Measurements from ENCODE around the gene ECHDC1. TPM values are rescaled to one million over a fixed set of nuclear protein-coding genes. Genes with fewer than 3 reads are reported as not detected.
"Not testable (repeated sequence)": the region's sequence is repeated elsewhere in the genome, so short reads cannot be mapped to it uniquely, and the experiment has no call there.

The ECHDC1 gene
- total RNA-seq, 1 experiment from 2014 or later: 21.8 TPM

DNA sequence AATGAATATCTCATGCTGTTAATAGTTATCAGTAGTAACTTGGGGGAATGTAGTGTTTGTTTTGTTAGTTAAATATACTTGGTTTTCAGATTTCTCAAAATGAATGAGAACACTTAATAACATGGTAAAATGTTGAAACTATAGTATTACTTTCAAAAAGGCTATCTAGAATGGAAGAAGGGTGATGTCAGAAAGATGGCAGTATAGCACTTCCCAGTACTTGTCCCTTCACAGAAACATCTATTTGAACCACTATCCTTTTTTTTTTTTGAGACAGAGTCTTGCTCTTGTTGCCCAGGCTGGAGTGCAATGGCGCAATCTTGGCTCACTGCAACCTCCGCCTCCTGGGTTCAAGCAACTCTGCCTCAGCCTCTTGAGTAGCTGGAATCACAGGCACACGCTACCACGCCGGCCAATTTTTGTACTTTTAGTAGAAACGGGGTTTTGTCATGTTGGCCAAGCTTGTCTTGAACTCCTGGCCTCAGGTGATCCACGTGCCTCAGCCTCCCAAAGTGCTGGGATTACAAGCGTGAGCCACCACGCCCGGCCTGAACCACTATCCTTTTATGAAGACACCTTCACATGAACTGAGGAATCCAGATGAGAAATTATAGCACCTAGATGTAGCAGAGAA, 4.7 kb upstream of the ECHDC1 start:
- Histone ChIP-seq H3K27me3 (no peaks in the 10 kb centered on the region), H3K9me3 (peaks cover 2% of the 10 kb centered on the region; the same call in 1 of the 2 replicates), H3K4me3 (no peak overlapping the region), H3K36me3 (peaks cover 3% of the 10 kb centered on the region; the same call in 1 of the 2 replicates)
- no peak for DNase-seq

DNA sequence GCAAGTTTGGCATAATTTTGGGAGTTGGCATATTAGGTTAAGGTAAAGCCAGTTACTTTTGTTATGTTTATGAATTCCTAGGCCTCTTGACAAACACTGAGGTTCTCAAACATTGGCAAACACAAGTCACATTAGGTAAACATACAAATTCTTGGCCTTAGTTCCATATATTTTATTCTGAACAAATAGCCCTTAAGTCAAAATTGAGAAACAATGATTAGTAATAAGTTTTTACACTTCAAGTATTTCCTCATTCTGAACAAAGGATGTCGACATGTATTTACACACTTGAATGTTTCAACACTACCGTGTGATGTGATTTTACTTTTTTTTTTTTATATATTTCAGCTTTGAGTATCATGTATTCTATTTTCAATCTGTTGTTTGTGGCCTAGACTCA, 3.8 kb upstream of the ECHDC1 start:
- DNase-seq: no peak
- Histone ChIP-seq H3K9me3 (no peaks in the 10 kb centered on the region), H3K36me3 (peaks cover 3% of the 10 kb centered on the region; the same call in 1 of the 2 replicates), H3K4me3 (no peak overlapping the region), H3K27me3 (no peaks in the 10 kb centered on the region)

DNA sequence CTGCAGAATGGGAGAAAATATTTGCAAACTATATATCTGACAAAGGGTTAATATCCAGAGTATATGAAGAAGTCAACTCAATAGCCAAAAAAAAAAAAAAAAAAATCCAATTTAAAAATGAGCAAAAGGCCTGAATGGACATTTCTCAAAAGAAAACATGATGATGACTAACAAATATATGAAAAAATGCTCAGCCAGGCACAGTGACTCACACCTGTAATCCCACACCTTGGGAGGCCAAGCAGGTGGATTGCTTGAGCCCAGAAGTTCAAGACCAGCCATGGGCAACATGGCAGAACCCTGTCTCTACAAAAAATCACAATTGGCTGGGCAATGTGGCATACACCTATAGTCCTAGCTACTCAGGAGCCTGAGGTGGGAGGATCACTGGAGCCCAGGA, 2.1 kb upstream of the ECHDC1 start:
- H3K36me3 ChIP-seq: peaks cover 5% of the 10 kb centered on the region; the same call in 1 of the 2 replicates
- no peak overlapping the region for H3K4me3 ChIP-seq
- no peak for DNase-seq
- no peaks in the 10 kb centered on the region for H3K9me3 ChIP-seq
- no peaks in the 10 kb centered on the region for H3K27me3 ChIP-seq

DNA sequence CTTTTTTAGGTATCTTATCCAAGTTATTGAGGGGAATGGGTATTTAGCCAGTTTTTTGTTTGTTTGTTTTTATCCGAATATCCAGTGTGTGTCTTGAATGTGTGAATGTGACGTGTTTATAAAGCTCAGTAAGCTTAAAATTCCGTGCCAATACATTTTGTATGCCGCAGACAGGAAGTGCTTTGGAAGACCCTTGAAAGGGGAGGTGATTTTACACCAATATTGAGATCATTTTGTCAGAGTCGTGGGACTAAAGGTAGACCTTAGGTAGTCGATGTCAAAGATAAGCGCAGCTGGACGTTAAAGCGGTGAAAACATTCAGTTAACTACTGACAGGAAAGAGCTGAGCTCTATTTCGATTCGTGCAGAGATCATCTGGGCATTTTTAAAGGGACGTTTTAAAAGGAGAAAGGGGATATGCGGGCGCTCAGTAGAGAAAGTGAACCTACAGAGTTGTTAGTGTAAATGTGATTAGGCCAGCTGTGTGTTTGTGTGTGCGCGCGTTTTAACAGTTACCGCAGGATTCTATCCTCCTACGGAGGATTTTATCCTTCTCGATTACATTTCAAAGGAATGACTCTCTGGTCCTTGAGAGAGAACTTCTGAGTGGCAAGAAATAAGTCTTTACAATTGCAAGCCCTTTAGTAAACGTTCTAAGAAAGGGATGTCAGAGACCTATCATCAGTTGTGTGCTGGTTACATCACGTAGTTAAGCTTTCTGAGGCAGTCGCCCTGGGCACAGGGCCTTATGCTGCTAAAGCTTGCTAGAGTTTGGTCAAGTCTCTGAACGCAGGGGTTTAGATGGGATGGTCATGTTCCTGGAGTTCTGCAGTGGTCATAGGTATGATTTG, 625 bp upstream of the ECHDC1 start:
- H3K36me3 ChIP-seq: peaks cover 5% of the 10 kb centered on the region; the same call in 1 of the 2 replicates
- DNase-seq: peak; percentile 9
- H3K9me3 ChIP-seq: no peaks in the 10 kb centered on the region

DNA sequence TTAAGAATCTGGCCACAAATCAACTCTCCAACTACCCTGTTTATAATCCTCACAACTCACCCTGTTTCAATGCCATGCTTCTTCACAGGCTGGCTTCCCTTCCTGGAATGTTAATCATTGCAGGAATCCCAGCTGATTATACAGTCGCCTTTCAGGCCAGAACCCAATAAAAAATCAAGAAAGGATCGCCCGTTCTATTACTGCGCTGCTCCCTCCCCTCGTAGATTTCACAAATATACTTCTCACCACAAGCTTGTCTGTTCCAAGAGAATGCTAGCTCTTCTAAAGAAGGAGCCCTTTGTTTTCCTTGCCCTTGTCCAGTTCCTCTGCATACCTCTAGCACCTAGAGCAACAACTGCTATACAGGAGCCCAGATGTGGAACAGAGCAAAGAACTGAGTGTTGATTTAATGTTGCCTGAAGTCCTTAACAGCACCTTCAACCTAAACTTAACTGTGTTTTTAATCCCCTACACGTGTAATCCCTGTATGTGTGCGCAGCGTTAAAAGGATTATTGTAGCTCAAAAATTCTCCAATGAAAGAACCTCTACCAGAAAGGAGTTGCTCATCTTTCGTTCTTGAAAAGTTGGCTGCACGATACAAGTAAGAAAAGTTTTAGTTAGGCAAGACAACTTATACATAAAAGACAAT, 988 bp downstream of the ECHDC1 start:
- peak; percentile 7 for DNase-seq
- Histone ChIP-seq H3K4me3 (peak overlapping the region; percentile 83), H3K27me3 (no peaks in the 10 kb centered on the region), H3K36me3 (peaks cover 8% of the 10 kb centered on the region; the same call in 1 of the 2 replicates), H3K9me3 (no peaks in the 10 kb centered on the region)

More for the DNA sequence above, 625 bp upstream of the ECHDC1 start:
- Histone ChIP-seq H3K4me3 (peak overlapping the region; percentile 83), H3K27me3 (no peaks in the 10 kb centered on the region)

DNA sequence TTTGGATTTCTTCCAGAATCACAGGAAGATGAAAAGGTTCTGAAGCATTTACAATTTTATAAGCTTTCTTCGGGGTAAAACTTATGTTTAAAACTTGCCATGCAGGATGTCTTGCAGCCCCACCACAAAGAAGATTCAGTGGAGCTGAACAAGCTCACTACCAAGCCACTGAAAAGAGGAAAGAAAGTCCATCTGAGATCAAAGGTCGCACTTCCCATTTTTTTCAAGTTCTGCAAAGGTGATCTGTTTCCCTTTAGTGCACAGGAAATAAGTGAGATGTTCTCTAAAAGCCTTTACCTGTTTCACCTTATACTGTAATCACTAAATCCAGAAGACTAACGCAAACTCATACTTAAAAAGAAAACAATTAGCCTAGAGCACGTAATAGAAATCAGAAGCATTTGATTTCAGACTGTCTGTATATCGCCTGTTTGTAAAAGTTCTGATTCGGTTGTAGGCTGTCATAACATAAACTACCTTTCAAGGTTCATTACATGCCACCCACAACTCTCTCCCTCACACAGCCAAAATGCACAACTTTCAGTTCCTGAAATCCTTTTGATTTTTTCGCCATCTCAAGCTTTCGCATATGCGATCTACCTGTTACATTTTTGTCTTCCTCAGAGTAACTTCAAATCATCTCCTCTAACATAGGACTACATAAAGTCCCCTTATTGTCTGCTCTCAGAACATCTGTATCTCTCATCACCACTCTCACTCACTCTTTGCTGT, 1.8 kb downstream of the ECHDC1 start:
- no peak for DNase-seq
- peaks cover 8% of the 10 kb centered on the region; the same call in 1 of the 2 replicates for H3K36me3 ChIP-seq
- no peaks in the 10 kb centered on the region for H3K27me3 ChIP-seq
- peak overlapping the region; percentile 83 for H3K4me3 ChIP-seq
- no peaks in the 10 kb centered on the region for H3K9me3 ChIP-seq

DNA sequence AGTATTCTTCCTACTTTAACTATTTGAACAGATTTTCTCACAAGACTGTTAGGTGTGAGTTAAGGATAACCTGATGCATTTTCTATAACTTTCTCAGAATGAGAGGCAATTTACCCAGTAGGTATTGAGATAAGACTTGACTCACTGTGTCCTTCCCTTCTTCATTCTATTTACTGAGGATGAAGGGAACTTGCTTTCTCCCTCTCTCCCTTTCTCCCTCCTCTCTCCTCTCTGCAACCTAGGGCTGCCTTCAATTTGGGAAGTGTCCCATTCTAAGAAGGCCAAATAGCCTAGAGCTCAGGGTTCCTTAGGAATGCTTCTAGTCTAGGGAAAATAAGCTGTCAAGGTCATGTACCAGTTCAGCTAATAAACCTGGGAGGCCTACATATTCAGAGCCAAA, 3.2 kb downstream of the ECHDC1 start:
- DNase-seq: no peak
- Histone ChIP-seq H3K9me3 (no peaks in the 10 kb centered on the region), H3K27me3 (no peaks in the 10 kb centered on the region)

DNA sequence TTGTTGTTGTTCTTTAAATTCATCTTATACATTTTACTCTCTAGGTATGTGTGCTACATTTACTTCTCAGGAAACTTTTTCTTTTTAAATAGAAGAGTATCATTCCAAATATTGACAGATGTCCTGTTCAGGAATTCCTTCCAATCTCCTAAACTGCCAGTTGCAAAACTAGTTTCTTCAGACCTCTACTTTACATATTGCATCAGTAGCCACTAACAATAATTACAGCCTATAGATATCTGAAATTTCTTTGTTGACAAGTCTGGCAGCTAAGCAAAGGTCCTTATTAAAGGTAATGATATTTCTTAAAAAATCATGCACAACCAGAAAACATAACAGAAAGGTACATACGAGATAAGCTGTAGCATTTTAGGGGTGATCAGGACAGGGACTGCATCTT, 4.5 kb downstream of the ECHDC1 start:
- peaks cover 11% of the 10 kb centered on the region for H3K36me3 ChIP-seq
- no peaks in the 10 kb centered on the region for H3K9me3 ChIP-seq
- H3K4me3 ChIP-seq: no peak overlapping the region
- H3K27me3 ChIP-seq: no peaks in the 10 kb centered on the region
- no peak for DNase-seq

More for the DNA sequence above, 3.2 kb downstream of the ECHDC1 start:
- peaks cover 11% of the 10 kb centered on the region for H3K36me3 ChIP-seq
- H3K4me3 ChIP-seq: no peak overlapping the region

DNA sequence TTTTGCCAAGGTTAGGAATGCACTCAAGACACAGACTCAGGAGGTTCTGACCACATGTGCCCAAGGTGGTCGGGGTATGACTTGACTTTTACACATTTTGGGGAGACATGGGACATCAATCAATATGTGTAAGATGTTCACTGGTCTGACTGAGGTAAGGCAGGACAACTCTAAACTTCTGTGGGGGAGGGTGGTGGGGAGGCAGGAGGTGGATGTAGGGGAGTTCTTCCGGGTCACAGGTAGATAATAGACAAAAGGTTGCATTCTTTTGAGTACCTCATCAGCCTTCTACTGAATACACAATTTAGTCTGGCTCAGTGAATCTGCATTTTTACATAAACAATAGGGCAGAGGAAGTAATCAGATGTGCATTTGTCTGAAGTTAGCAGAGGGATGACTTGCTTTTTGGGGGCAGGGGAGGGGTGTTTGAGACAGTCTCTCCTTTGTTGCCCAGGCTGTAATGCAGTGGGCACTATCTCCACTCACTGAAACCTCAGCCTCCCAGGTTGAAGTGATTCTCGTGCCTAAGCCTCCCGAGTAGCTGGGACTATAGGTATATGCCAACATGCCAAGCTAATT, 10.9 kb downstream of the ECHDC1 start:
- no peak for DNase-seq
- peaks cover 26% of the 10 kb centered on the region for H3K36me3 ChIP-seq
- H3K9me3 ChIP-seq: no peaks in the 10 kb centered on the region
- H3K4me3 ChIP-seq: no peak overlapping the region
- no peaks in the 10 kb centered on the region for H3K27me3 ChIP-seq

DNA sequence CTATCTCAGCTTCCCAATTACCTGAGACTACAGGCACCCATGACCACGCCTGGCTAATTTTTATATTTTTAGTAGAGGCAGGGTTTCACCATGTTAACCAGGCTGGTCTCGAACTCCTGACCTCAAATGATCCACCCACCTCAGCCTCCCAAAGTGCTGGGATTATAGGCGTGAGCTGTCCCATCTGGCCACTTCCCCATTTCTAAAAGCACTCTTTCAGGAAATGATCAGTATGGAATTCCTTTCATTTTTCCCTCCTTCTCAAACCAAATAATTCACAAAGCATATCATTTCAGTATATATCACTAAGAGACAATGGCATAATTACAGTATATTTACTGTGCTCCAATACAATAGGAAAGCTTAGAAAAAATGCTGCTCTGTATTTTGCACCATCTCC, 12.2 kb downstream of the ECHDC1 start:
- not testable (repeated sequence) for DNase-seq, H3K9me3 ChIP-seq, H3K27me3 ChIP-seq, H3K4me3 ChIP-seq
- peaks cover 34% of the 10 kb centered on the region for H3K36me3 ChIP-seq

DNA sequence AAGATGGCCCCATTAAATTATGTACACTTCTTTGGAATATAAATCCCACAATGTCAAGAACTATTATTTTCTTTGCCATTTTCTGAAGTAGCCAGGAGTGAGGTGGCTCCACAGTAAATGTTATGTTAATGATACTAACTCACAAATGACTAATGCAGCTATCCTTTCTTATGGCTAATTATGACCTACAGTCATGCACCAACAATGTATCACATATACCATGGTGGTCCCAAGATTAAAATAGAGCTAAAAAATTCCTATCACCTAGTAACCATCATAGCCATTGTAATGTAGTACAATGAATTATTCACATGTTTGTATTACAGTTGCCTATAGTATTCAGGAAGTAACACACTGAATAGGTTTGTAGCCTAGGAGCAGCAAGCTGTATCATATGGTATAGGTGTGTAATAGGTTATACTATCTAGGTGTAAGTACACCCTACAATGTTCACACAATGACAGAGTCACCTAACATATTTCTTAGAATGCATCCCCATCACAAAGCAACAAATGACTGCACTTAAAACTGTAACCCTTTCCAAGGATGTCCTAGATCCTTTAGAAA, 15.3 kb downstream of the ECHDC1 start:
- H3K36me3 ChIP-seq: peaks cover 54% of the 10 kb centered on the region
- no peaks in the 10 kb centered on the region for H3K9me3 ChIP-seq
- no peak for DNase-seq

DNA sequence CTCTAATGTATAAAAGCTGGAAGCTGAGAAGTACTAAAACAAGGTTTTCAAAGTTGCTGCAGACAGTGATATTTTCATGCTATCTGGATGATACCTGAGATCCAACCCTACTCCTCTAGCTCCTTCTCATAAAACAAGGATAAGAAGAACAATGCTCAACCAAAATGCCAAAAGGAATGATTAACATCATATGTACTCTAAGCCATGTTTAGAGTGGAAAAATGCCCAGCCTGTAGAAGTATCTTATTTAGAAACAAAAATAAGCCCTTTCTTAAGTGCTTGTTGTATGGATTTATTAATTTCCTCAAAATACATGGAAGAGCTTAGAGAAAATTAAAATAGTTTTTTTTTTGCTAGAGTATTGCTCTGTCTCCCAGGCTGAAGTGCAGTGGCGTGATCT, 23.7 kb downstream of the ECHDC1 start:
- H3K36me3 ChIP-seq: peaks cover 40% of the 10 kb centered on the region
- H3K4me3 ChIP-seq: no peak overlapping the region
- DNase-seq: no peak
- no peaks in the 10 kb centered on the region for H3K9me3 ChIP-seq
- no peaks in the 10 kb centered on the region for H3K27me3 ChIP-seq

More for the DNA sequence above, 15.3 kb downstream of the ECHDC1 start:
- no peaks in the 10 kb centered on the region for H3K27me3 ChIP-seq
- H3K4me3 ChIP-seq: no peak overlapping the region

DNA sequence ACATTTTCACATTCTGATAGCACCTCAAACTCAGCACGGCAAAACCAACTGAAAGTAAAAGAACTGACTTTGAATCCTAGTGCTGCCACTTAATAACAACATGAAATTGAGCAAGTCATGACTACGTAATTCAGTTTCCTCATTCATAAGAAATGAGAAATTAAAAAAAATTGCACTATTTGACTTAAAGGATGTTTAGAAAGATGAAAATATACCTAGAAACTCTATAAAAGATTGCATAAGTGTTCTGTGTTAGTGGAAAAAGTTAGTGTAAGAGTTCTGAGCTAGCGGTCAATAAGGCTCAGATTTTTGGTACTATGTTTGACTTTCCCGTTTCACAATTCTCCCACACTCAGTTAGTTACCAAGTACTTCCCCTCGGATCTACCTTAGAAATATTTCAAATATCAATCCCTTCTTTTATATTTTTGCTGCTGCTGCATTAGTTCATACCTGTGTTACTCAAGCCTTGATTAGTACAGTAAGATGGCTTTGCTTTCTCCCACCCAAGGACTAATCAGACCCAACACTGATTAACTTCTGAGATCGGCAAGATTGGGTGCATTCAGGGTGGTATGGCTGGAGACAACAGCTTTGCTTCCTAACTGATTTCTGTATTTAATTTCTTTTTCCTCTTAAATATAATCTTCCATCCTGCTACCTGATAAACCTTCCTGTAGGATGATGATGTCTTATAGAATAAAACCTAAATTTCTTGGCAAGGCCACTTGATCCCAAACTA, 25.9 kb downstream of the ECHDC1 start:
- Histone ChIP-seq H3K4me3 (no peak overlapping the region), H3K36me3 (peaks cover 44% of the 10 kb centered on the region), H3K9me3 (no peaks in the 10 kb centered on the region), H3K27me3 (no peaks in the 10 kb centered on the region)
- no peak for DNase-seq

DNA sequence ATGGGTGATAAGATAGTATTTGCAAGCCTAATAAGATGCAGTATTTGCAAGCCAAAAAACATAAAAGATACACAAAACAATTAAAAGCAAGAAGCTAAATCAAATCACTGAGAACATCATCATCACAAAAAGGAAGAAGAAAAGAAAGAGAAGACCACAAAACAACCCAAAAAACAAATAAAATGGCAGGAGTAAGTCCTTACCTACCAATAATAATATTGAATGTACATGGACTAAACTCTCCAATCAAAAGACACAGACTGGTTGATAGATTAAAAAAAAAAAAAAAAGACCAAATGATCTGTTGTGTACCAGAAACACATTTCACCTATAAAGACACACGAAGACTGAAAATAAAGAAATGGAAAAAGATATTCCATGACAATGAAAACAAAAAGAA, 37.7 kb downstream of the ECHDC1 start:
- no peaks in the 10 kb centered on the region for H3K27me3 ChIP-seq
- no peak overlapping the region for H3K4me3 ChIP-seq
- H3K9me3 ChIP-seq: peaks cover 12% of the 10 kb centered on the region
- peaks cover 43% of the 10 kb centered on the region for H3K36me3 ChIP-seq
- DNase-seq: no peak

DNA sequence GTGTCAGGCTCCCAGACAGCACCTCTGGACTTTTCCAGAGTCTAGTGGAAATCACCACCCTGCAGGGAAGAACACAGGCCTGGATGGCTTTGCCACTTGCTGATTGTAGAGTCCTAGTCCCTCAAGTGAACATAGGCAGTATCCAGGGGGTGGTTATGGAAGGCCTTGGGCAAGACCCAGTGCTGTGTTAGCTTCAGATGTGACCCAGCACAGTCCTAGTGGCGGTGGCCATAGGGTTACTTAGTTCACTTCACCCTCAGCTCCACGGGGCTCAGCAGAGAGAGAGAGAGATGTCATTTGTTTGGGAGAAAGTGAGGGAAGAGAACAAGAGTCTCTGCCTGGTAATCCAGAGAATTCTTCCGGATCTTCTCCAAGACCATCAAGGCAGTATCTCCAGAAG, 39.5 kb downstream of the ECHDC1 start:
- no peak for DNase-seq
- no peaks in the 10 kb centered on the region for H3K27me3 ChIP-seq
- H3K36me3 ChIP-seq: peaks cover 36% of the 10 kb centered on the region
- H3K9me3 ChIP-seq: peaks cover 11% of the 10 kb centered on the region
- H3K4me3 ChIP-seq: no peak overlapping the region
